Renal cortex interstitium (tissue), 11 donors: ENCODE results near the gene TEAD1. TPM values are rescaled to one million over a fixed set of nuclear protein-coding genes. Genes with fewer than 3 reads are reported as not detected.

Experiments used
- DNase-seq, 11 donors: peaks; one replicate each; pipeline ENCODE4 v3.0.0-alpha.2; 2013; ENCODE audit warnings: low read depth in 9 of 11, low spot score in 4 of 11; ENCODE audit errors: extremely low read depth in 1 of 11
- polyA plus RNA-seq, 3 donors: library from polyadenylated mRNA; unstranded; fragments of 120-200 nt; gene quantifications; one replicate each; pipeline ENCODE4 v1.2.1, GENCODE V29; 2013; ENCODE audit not compliant: insufficient read length in 3 of 3

The TEAD1 gene
- polyA plus RNA-seq, 3 donors = 88.2 to 109 (median 92.8) TPM

DNA sequence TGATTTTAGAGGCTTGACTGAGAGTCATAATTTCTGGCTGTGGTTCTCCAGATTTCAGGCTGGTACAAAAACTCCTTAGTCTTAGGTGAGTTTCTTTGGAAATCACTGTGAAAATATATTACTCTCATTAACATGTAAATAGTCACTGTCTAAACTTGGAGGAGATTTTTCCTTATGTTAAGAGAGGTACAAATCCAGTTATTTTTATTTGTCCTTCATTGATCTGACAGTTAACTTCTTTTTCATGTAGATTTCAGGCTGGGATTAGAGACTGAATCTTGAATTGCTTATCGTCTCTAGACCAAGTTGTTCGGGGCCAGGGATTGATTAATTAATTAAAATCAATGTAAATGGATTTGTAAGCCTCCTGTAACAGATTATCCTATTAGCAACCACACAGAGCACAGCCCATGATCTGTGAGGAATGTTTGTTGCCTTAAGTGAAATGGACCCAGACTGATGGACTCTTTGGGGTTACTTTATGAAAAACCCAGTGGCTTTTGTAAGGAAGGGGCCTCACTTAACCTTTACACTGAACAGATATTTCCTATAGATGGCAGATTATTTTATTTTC is 21.1 kb downstream of the TEAD1 start:
- no peak for DNase-seq

DNA sequence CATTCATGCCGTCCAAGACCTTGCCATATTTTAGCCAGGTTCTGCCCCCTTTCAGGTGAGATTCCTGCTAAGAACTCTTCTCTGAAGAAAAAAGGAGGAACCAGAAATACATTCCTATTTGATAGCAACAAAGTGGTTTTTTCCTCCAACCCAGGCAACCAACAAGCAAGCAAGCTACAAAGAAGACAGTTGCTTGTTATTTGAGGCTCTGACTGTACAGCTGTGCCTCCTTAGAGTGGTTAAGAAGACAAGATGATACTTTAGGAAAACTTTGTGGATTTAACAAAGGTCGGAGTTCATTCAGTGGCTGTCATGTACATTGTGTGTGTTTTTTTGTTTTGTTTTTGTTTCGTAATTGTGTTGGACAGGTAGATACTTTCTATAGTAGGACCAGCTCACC is 21.7 kb downstream of the TEAD1 start:
- no peak for DNase-seq

DNA sequence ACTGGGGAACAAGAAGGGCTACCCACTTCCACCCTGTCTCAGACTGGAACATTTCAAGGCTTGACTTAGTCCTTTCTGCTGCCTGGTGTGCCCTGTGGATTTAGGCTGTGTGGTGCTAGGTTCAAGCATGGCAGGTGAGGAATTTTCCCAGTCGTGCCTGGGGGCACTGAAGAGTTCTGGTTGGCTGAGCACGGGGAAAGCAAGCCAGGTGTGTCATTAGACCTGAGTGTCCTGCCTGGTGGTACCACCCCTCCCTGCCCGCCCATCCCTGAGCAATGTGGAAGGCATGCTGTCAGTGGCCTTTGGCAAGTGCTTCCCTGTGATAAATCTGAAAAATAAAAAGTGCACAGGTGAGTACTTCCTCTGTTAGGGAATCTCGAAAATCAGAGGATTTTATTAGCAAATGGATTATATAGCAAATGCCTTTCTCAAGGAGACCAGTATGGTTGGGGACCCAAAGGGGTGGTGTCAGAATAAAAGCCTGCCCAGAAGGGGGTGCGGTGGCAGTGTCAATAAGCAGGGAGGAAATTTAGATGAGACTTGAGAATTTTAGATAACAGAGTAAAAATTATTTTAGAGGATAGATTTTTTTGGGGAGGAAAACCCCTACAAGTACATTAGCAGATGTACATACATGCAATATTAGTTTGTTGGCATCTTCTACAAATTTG is 22.8 kb downstream of the TEAD1 start:
- DNase-seq = no peak

DNA sequence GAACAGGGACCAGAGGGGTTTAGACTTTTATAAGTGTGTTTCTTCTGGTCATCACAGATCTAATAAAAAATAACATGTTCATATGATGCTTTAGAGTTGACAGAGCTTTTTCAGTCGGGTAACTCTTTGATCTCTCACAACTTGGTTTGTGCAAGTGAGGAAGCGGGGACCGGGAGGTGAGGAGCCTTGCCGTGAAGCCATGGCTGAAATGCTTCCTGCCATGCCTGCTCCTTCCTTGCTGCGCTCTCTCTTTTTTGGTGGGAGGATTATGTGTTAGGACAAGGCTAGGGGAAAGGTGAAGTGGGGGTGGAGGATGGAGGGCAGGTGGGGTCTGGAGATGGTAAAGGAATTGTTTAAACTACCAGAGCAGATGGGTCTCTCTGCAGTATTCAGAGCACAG is 23.8 kb downstream of the TEAD1 start:
- DNase-seq = no peak

DNA sequence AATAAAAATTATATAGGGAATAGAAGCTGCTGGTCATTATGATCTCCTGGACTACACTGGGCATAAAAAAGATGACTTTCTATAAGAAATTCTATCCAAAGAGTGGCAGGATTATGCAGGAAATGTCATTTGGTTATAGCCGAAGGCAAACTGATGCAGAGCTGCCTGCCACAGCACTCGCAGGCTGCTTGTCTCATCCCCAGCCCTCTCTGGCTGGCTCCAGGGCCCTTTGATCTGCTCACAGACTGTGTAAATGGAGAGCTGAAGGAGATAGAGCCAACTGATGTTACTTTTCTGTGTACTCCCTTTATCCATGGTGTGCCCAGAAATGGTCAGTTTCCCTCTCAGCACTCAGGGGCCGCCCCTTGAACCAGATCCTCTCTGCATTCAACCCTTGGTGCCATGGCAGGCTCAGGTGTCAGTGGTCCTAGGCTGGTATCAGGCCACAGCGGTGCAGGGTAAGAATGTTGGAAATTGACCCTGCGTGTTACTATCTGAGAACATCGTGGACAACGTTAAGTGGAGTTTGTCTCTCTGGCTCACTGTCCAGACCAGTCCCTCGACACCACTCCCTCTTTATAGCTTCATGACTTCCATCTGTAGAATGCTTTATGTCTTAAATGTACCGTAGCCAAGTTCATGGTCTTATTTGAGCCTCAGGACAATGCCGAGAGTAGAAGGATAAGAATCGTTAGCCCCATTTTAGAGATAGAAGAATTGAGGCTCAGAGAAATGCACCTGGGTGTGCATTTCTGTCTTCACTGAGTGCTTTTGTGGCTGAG is 27.8 kb downstream of the TEAD1 start:
- DNase-seq = no peak

DNA sequence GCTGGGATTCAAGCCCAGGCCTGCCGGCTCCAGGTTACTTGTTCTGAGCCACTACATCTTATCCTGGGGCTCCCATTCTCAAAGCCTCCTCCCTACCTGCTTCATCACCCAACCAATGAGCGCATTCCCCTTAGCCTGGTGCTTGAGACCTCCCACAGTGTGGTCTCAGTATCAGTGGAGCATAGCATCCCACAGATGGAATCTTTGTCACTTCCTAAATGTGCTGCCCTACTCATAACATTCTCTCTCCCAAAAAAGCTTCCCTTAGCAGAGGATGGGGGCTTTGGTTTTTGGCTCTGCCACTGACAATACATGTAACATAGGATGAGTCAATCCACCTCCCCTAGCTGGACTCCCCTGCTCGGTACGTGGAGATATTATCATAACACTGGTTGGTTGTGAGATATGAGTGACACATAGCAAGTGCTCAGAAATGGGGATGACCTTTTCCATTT is 28.8 kb downstream of the TEAD1 start:
- DNase-seq = no peak

DNA sequence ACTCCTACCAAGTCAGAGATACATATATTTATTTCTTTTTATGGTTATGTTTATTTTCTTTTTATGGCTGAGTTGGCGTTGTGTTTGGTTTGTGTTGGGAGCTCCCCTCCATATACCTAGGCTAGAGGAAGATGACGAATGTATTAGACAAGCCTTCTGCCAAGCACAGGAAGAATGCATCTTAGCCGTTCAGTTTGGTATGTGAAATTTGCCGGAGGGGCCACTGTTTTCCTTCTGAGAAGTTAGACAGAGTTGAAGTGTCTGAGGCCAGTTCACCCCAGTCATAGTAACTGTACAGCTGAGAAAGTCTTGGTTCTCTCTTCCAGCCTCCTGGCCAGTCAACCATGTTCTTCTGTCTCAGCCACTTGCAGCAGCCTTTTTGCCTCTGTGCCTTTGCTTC is 29.8 kb downstream of the TEAD1 start:
- DNase-seq = no peak

DNA sequence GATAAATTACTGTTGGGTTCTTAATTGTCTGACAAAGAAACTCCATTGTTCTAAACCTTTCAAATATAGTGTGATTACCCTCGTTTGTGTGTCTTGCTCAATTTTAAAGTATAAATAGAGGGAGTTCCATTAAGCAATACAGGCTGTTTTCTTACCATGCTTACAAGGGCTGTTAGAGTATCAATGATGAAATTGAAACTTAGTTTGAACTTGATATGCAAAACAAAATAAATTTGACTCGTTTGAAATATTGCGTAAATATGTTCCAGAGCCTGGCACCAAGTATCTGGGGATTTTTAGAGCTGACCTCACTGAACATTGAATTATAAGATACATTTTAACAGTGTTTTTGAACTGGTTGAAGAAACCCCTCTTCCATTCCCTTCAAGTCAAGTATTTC is 31.7 kb downstream of the TEAD1 start:
- no peak for DNase-seq

DNA sequence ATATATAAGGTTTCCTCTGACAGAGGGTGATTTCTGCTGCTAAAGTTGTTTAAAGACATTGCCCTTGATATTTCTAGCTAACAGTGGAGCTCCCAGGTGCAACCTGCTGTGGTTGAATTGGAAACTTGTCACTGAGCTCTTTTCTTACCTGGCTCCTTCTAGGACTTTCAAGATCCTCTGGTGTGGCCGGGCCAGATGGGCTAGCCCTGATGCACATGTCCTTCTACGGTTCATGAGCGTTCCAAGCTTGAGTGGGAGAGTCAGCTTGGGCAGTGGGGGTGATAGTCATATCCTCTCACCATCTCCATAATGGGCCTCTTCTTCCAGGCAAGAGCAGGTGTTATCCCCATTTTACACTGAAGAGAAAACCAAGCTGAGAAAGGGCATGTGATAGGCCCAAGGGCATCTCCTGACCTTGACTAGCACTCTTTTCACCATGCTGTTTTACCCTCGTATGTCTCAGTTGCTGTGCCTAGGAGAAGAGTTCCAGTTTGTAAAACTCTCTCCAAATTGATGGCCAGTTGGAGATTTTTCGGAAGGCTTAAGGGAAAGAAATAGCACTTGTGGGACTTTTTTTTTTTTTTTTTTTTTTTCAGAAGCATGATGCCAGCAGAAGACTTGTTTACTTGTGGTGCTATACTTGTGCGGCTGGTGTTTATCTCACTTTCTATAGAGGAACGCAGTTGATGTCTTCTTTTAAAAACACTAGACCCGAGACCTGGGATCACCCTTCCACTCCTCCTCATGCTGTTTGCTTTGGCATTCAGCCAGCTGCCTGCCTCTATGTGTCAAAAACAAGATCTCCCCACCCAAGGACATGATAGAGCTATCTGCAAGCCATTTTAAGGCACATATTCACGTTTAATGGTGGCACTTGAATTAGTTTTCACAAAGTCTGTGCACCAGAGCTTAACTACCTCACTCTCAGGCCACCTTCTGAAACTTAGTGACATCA is 32.6 kb downstream of the TEAD1 start:
- DNase-seq = no peak

DNA sequence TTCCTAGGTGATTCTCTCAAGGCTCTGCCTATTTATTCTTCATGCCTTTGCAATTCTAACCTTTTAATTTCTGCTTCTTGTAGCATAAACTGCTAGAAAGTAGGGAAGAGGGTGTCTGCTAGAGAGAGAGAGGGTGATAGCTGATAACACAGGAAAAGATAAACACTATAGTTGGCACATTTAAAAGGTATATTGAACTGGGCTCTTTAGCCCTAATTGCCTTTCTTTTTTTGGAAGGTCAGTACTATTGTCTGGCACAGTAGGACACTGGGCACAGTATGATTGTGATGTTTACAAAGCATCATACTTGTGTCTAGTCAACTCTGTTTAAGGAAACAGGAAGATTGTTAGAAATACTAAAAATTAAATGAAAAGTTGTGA is 33.3 kb downstream of the TEAD1 start:
- DNase-seq = no peak

DNA sequence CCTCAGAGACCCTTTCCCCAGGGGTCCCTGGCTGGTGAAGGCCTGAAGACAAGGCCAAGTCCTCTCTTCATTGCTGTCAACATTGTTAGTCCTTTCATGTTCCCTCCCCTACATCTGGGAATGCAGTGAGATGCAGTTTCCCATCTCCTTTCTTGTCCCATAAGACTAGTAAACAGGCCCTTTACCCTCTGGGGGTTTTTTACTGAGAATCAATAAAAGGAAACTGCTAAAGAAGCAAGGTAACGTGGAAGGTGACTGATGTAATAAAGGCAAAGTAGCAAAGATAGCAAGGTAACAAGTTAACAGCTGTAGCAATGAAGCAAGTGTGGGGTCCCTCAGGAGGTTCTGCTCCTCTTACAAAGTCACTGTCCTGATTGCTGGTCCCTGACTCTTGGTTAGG is 37.3 kb downstream of the TEAD1 start:
- no peak for DNase-seq

DNA sequence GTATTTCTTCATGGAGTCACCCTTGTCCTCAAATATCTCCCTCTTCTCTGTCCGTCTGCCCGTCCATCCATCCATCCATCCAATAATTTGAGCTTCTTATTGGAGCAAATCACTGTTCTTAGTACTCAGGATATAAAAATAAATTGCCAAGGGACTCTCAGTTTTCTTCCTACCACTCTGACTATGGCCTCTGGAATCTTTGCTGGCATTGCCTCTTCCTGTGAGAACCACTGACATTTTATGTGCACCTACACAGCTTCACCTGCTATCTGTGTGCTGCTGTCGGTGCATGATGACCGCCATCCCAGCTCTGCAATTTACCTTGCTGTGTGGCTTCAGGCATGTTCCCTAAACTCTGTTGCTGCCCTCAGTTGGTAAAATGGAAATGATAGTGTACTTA is 37.9 kb downstream of the TEAD1 start:
- no peak for DNase-seq

DNA sequence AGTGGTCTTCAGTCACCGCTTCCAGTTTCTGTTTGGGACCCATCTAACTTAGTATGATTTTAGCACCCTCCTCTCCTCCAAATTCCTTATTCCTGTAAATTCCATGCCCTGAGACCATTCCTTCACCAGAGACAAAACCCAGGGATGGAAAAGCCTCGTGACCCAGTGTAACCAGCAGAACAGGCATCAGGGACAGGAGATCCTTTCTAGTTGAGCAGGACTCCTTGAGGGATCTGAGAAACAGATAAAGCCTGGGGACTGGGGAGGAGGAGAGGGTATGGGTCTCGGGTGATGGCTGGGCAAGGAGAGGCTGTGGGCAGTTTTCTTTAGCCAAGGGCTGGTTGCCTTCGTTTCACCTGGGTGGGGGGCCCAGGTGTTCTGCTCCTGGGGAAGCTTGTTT is 40.9 kb downstream of the TEAD1 start:
- no peak for DNase-seq

DNA sequence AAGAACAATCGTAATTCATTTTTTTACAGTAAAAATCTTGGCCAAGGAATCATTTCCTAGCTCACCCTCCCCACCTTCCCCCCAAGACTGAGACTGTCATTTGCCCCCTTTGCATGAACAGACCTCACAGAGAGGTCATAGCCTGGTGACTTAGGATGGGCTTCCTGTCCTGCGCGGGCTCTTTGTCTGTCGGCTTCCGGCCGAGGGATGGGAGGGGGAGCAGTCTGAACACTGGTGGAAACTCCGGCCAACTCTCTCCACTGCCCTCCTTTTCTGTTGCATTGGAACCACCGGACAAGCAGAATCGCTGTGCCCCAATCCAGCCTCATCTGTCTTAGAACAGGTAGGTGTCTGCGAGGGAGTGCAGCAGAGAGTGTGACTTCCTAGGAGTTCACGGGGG is 41.7 kb downstream of the TEAD1 start:
- no peak for DNase-seq

DNA sequence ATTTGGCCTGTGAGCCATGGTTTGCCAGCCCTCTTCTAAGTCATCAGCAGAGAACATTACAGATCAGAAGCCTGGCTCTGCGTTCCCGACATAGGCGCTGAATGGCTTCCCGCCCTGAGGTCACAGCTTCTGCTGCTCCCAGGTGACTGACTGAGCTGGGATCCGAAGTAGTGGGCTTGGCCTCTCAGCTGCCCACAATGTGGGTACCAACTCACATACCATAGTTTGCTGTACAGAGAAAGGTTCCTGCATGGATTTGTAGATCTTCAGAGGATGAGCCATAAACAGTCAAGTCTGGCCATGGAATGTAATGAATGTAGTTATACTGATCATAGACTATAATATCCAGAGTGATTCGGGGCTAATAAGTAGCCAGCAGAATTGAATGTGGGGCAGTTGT is 42.6 kb downstream of the TEAD1 start:
- no peak for DNase-seq

DNA sequence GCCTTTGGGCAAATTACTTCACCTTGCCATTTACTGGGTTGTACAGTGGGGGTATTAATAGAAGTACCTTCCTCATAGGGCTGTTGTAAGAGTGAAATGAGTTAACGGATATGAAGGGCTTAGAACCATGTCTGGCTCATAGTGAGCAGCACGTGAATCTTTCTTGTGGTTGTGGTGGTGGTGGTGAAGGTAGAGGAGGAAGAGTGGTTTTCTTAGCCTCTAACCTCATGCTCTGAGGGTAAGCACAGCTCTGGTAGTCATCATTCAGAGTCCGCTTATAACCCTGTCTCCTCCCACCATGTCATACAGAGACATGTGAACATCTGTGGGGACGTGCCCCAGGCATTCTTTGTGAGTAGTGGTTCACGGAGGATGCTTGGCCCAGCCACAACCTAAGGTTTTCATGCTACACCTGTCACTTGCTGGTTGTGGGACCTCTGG is 43.6 kb downstream of the TEAD1 start:
- DNase-seq = no peak

DNA sequence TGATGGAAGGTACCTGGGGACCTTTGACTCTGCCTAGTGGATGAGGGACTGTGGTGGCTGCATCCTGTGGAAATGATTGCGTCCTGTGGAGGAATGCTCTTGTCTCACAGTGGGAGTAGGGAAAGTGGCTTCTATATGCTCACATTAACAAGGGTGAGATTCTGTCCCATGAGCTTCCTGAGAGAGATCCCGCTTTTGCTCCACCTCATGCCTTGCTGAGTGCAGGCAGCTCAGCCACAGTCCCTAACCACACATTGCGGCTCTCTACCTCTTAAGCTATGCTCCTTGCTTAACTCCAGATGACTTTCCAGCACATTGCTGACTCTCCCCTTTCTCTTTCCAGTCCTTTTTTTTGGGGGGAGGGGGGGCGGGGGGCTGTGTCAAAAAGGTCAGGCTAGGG is 45.0 kb downstream of the TEAD1 start:
- no peak for DNase-seq

DNA sequence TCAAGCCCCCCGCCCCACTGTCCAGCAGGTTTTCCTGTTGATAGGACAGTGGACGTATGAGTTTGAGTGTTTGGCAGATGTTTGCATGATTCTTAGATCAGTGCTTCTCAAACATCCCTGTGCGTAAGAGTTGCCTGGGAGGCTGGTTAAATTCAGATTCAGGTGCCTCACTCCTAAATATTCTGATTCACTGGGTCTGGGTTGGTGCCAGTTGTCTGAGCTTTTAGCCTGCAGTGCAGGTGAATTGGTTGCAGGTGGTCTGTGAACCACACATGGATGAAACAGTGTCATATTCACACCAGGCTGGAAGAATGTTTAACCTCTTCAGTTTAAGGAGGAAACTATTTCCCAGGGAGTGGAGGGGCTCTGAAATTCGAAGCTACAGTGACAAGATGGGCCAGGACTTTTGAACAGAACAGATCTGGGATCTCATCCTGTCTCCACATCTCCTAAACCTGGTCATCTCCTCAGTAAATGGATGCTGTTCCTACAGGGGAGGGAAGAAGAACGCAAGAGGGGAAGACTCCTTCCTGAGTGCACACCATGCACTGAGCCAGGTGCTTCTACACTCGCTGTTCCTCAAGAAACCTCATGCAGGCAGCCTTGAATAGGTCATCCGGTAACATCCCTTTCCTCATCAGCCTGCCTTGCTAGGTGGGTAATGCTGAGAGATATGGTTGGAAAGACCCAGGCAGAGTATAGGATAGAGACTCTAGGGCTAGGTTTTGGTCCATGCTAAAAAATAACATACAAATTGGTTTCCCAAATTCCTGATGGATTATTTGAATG is 47.8 kb downstream of the TEAD1 start:
- no peak for DNase-seq
